GM12878 (cell line): ENCODE measurements around the gene TACR2. TPM values are rescaled to one million over a fixed set of nuclear protein-coding genes. Genes with fewer than 3 reads are reported as not detected.

Source experiments
- ATAC-seq: fragments of 200-7000 bp; cut with Tn5 transposase; 3 replicates; pipeline ENCODE4 v1.9.1; 2020; ENCODE audit warnings: mild to moderate bottlenecking, moderate library complexity
- BruUV-seq: library from RNA; stranded (reverse); fragments of 400-500 nt; replicated peaks from 2 replicates; lab custom pipeline; 2021; lab: Mats Ljungman, UMichigan
- CTCF ChIA-PET: fragments of 300-600 bp; sonication (Branson Sonifier 250); formaldehyde crosslinking; extraction: SDS; loops from one replicate; lab custom pipeline; 2021; ENCODE audit warnings: inconsistent platforms; lab: Yijun Ruan, JAX
- POLR2A ChIA-PET: fragments of 350-600 bp; formaldehyde crosslinking; extraction: SDS; loops from one replicate; lab custom pipeline; 2021; ENCODE audit warnings: inconsistent platforms; lab: Charles Lee
- RAD21 ChIA-PET: fragments of 300-600 bp; sonication (Branson Sonifier 250); formaldehyde crosslinking; loops from one replicate; lab custom pipeline; 2023; ENCODE audit warnings: antibody characterized with exemption; ENCODE audit not compliant: unreplicated experiment; lab: Charles Lee
- SMC1A ChIA-PET: fragments of 300-600 bp; sonication (Branson Sonifier 250); formaldehyde crosslinking; loops from one replicate; lab custom pipeline; 2023; ENCODE audit not compliant: unreplicated experiment, uncharacterized antibody; lab: Charles Lee
- DNase-seq: peaks from one replicate; pipeline ENCODE4 v3.0.0-alpha.2; 2011; ENCODE audit warnings: low read depth, low spot score
- FAIRE-seq: peaks from 3 replicates; lab custom pipeline; 2011; peaks lifted over from hg19 to GRCh38; lab: Jason Lieb, UNC
- H2AFZ ChIP-seq: 2 replicates; pipeline ENCODE4 v1.6.0; 2011; ENCODE audit warnings: low read depth, low read length, control low read depth; ENCODE audit not compliant: control insufficient read depth
- H3K27ac ChIP-seq: 2 replicates; pipeline ENCODE4 v1.5.1; 2011; ENCODE audit warnings: control low read depth; ENCODE audit not compliant: control insufficient read depth, insufficient read depth
- H3K27me3 ChIP-seq, 2 experiments: replicated peaks in 1 of 2; 2 replicates each; pipeline versions ENCODE4 v1.6.0 to v1.6.1; 2011; ENCODE audit warnings: low read length in 1 of 2; ENCODE audit not compliant: control insufficient read depth in 2 of 2, insufficient read depth in 2 of 2
- H3K36me3 ChIP-seq, 2 experiments: 2 replicates each; pipeline ENCODE4 v1.5.1; 2011; ENCODE audit warnings: low read length in 1 of 2; ENCODE audit not compliant: control insufficient read depth in 2 of 2, insufficient read depth in 2 of 2
- H3K4me1 ChIP-seq: 2 replicates; pipeline ENCODE4 v1.6.1; 2011; ENCODE audit warnings: mild to moderate bottlenecking, low read length, moderate library complexity, mixed read lengths; ENCODE audit not compliant: control insufficient read depth, insufficient read depth
- H3K4me2 ChIP-seq: 2 replicates; pipeline ENCODE4 v1.6.0; 2011; ENCODE audit warnings: control low read depth; ENCODE audit not compliant: control insufficient read depth, insufficient read depth
- H3K4me3 ChIP-seq: fragments of 200-600 bp; sonication (generic); 2 replicates; pipeline ENCODE4 v1.5.1; 2016
- H3K79me2 ChIP-seq: 2 replicates; pipeline ENCODE4 v1.6.0; 2011; ENCODE audit warnings: low read length; ENCODE audit not compliant: control insufficient read depth, insufficient read depth
- H3K9ac ChIP-seq: 2 replicates; pipeline ENCODE4 v1.8.0; 2011; ENCODE audit warnings: low read length, control low read depth, mixed read lengths; ENCODE audit not compliant: control insufficient read depth, insufficient read depth
- H3K9me3 ChIP-seq: replicated peaks from 3 replicates; pipeline ENCODE4 v1.5.1; 2011; ENCODE audit warnings: mild to moderate bottlenecking, low read length; ENCODE audit not compliant: control insufficient read depth, insufficient read depth
- H4K20me1 ChIP-seq: 2 replicates; pipeline ENCODE4 v1.6.0; 2011; ENCODE audit not compliant: control insufficient read depth, insufficient read depth
- EP300 ChIP-seq, 2 experiments: fragments of 150-350 bp in 1 of 2; IDR thresholded peaks; 2 replicates each; pipeline ENCODE4 v1.6.1; 2011 to 2012; ENCODE audit warnings: low read depth in 2 of 2, low read length in 2 of 2, borderline replicate concordance in 1 of 2, improper control_type of control experiment in 1 of 2, inconsistent platforms in 1 of 2; ENCODE audit not compliant: control insufficient read depth in 1 of 2
- ESRRA ChIP-seq: IDR thresholded peaks from 2 replicates; pipeline ENCODE4 v1.6.1; 2012; ENCODE audit warnings: mild to moderate bottlenecking, low read length, improper control_type of control experiment
- IKZF1 ChIP-seq: fragments of 450-650 bp; conservative IDR thresholded peaks from 2 replicates; pipeline ENCODE4 v1.6.1; 2017; ENCODE audit warnings: antibody characterized with exemption, mild to moderate bottlenecking
- IKZF2 ChIP-seq, 2 experiments: fragments of 450-650 bp; IDR thresholded peaks; 2 replicates each; pipeline ENCODE4 v1.6.1; 2017; ENCODE audit warnings: mild to moderate bottlenecking in 2 of 2, moderate library complexity in 2 of 2
- LARP7 ChIP-seq: fragments of 450-650 bp; IDR thresholded peaks from 2 replicates; pipeline ENCODE4 v1.6.1; 2017; ENCODE audit warnings: mild to moderate bottlenecking
- MEF2A ChIP-seq: IDR thresholded peaks from 2 replicates; pipeline ENCODE4 v1.6.1; 2011; ENCODE audit warnings: low read depth, mild to moderate bottlenecking, low read length, moderate library complexity; ENCODE audit not compliant: insufficient read depth
- NFYA ChIP-seq: IDR thresholded peaks from 2 replicates; pipeline ENCODE4 v1.6.1; 2011; ENCODE audit warnings: low read depth, mild to moderate bottlenecking, low read length, improper control_type of control experiment, borderline replicate concordance
- SIX5 ChIP-seq: IDR thresholded peaks from 2 replicates; pipeline ENCODE4 v1.6.1; 2011; ENCODE audit warnings: mild to moderate bottlenecking, low read depth, low read length, moderate library complexity; ENCODE audit not compliant: severe bottlenecking
- TCF12 ChIP-seq: IDR thresholded peaks from 2 replicates; pipeline ENCODE4 v1.6.1; 2011; ENCODE audit warnings: low read depth, mild to moderate bottlenecking, low read length
- TCF3 ChIP-seq: IDR thresholded peaks from 2 replicates; pipeline ENCODE4 v1.6.1; 2012; ENCODE audit warnings: low read depth, mild to moderate bottlenecking, low read length, borderline replicate concordance; ENCODE audit not compliant: insufficient read depth
- ZNF622 ChIP-seq: fragments of 450-650 bp; IDR thresholded peaks from 2 replicates; pipeline ENCODE4 v1.6.1; 2017; ENCODE audit warnings: mild to moderate bottlenecking, inconsistent platforms
- WGBS: methylation state at CpG from one replicate; pipeline ENCODE4 v1.1.6; 2016; ENCODE audit warnings: low lambda C conversion rate; ENCODE audit not compliant: insufficient replicate concordance, insufficient coverage; ENCODE audit errors: missing lambda C conversion rate; 5-methylcytosine and 5-hydroxymethylcytosine counted together
- in situ Hi-C: fragments of 300-500 bp; cut with MboI; formaldehyde crosslinking; loops from 9 replicates; pipeline ENCODE4 v1.14.3; 2018; ENCODE audit warnings: mixed read lengths
- intact Hi-C: fragments of 100-400 bp; cut with micrococcal nuclease; formaldehyde crosslinking; loops from one replicate; pipeline ENCODE4 v1.14.2; 2022; ENCODE audit not compliant: unreplicated experiment
- polyA plus RNA-seq, 11 experiments: library from polyadenylated mRNA; depleted of rRNA in 4 of 11; unstranded in 6 of 11; stranded (reverse) in 5 of 11; fragments of >200 nt; fragmentation: Nextera tagmentation in 4 of 11; fragmentation: Illumina TruSeq in 1 of 11; extraction: Ambion mirVana in 4 of 11; extraction: Trizol in 1 of 11; gene quantifications; 1 replicate in 1 of 11; 2 replicates in 10 of 11; pipeline versions ENCODE4 v1.2.1 to v1.2.3, GENCODE V29; 2011 to 2016; ENCODE audit warnings: inconsistent platforms in 2 of 11, missing spikeins in 2 of 11, low read depth in 1 of 11
- total RNA-seq, 4 experiments: library from RNA; depleted of rRNA in 3 of 4; stranded (reverse); fragments of >200 nt in 3 of 4; fragmentation: Illumina TruSeq in 1 of 4; extraction: Trizol in 1 of 4; gene quantifications; 2 replicates each; pipeline versions ENCODE4 v1.2.1 to v1.2.3, GENCODE V29; 2013 to 2021
- TF ChIP-seq, protein P1 (sequence below): fragments of 450-650 bp; formaldehyde crosslinking; IDR thresholded peaks from 2 replicates; pipeline ENCODE4 v1.5.0; 2022; ENCODE audit warnings: mild to moderate bottlenecking, missing genetic modification characterization
- TF ChIP-seq, protein P2 (sequence below): IDR thresholded peaks from 2 replicates; pipeline ENCODE4 v1.6.1; 2012; ENCODE audit warnings: improper control_type of control experiment, low read depth, low read length; ENCODE audit not compliant: insufficient replicate concordance

The TACR2 gene
- total and polyA plus RNA-seq, 10 of the 15 experiments (the other 5 are each of a cell fraction or from before 2014, with no cell fraction given) = 0.11 TPM; not detected in 9

DNA sequence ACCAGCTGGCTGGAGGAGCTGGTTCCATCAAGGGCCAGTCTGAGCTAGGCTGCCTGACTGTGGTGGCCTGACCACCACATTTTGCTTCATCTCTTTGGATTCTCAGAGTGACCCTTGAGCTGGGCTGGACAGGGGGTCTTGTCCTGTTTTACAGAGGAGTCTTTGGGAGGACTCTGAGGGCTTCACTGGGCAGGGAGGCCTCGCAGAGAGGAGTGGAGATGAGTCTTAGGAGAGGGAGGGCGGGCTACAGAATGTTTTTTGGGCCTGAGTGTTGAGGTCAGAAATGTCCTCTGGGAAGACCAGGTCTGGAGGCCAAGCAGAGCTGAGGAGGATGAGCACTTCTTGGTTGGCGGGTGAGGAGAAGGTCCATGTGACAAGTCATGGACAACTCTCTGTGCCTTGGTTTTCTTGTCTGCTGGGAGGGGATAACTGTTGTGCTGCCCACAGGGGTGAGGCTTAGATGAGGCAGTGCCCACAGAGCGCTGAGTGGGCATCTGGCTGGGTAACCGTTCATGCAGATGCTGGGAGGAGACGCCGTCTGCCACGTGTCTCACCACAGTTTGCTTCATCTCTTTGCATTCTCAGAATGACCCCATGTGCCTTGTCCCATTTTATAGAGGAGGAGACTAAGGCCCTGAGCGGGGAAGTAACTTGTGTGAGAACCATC is 44.0 kb upstream of the TACR2 start:
- intact Hi-C loops (no loop called here), in situ Hi-C loops (no loop called here)
- DNase-seq = no peak
- Histone ChIP-seq H3K9ac (no peak overlapping the region), H3K4me2 (no peak overlapping the region), H3K27me3 (no peaks in the 10 kb centered on the region), H3K27ac (no peak overlapping the region), H4K20me1 (no peaks in the 10 kb centered on the region), H3K4me1 (peaks cover 33% of the 10 kb centered on the region), H3K36me3 (no peaks in the 10 kb centered on the region; a peak in 1 of 4 replicates), H2AFZ (no peak overlapping the region), H3K79me2 (no peaks in the 10 kb centered on the region), H3K4me3 (no peak overlapping the region), H3K9me3 (no peaks in the 10 kb centered on the region)
- RAD21 ChIA-PET = interaction anchor here (1.1 kb wide), 1 partner anchor 11 kb away, joined by 3 read pairs; no protein-coding TSS in a partner anchor
- ATAC-seq = no peak
- FAIRE-seq = no peak
- 55% methylated on average over 9 of the region's 9 CpGs for WGBS
- CTCF ChIA-PET = interaction anchor here (2.1 kb wide), 1 partner anchor 11 kb away, joined by 11 read pairs; no protein-coding TSS in a partner anchor
- POLR2A ChIA-PET = interaction anchor here (1.1 kb wide), 1 partner anchor 12 kb away, joined by 3 read pairs; no protein-coding TSS in a partner anchor
- BruUV-seq = no TSS peak
- SMC1A ChIA-PET = no interaction called here
- TF ChIP-seq, protein P1, sequence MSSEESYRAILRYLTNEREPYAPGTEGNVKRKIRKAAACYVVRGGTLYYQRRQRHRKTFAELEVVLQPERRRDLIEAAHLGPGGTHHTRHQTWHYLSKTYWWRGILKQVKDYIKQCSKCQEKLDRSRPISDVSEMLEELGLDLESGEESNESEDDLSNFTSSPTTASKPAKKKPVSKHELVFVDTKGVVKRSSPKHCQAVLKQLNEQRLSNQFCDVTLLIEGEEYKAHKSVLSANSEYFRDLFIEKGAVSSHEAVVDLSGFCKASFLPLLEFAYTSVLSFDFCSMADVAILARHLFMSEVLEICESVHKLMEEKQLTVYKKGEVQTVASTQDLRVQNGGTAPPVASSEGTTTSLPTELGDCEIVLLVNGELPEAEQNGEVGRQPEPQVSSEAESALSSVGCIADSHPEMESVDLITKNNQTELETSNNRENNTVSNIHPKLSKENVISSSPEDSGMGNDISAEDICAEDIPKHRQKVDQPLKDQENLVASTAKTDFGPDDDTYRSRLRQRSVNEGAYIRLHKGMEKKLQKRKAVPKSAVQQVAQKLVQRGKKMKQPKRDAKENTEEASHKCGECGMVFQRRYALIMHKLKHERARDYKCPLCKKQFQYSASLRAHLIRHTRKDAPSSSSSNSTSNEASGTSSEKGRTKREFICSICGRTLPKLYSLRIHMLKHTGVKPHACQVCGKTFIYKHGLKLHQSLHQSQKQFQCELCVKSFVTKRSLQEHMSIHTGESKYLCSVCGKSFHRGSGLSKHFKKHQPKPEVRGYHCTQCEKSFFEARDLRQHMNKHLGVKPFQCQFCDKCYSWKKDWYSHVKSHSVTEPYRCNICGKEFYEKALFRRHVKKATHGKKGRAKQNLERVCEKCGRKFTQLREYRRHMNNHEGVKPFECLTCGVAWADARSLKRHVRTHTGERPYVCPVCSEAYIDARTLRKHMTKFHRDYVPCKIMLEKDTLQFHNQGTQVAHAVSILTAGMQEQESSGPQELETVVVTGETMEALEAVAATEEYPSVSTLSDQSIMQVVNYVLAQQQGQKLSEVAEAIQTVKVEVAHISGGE (CRISPR knock-in tag) = no peak
- TF ChIP-seq, protein P2, sequence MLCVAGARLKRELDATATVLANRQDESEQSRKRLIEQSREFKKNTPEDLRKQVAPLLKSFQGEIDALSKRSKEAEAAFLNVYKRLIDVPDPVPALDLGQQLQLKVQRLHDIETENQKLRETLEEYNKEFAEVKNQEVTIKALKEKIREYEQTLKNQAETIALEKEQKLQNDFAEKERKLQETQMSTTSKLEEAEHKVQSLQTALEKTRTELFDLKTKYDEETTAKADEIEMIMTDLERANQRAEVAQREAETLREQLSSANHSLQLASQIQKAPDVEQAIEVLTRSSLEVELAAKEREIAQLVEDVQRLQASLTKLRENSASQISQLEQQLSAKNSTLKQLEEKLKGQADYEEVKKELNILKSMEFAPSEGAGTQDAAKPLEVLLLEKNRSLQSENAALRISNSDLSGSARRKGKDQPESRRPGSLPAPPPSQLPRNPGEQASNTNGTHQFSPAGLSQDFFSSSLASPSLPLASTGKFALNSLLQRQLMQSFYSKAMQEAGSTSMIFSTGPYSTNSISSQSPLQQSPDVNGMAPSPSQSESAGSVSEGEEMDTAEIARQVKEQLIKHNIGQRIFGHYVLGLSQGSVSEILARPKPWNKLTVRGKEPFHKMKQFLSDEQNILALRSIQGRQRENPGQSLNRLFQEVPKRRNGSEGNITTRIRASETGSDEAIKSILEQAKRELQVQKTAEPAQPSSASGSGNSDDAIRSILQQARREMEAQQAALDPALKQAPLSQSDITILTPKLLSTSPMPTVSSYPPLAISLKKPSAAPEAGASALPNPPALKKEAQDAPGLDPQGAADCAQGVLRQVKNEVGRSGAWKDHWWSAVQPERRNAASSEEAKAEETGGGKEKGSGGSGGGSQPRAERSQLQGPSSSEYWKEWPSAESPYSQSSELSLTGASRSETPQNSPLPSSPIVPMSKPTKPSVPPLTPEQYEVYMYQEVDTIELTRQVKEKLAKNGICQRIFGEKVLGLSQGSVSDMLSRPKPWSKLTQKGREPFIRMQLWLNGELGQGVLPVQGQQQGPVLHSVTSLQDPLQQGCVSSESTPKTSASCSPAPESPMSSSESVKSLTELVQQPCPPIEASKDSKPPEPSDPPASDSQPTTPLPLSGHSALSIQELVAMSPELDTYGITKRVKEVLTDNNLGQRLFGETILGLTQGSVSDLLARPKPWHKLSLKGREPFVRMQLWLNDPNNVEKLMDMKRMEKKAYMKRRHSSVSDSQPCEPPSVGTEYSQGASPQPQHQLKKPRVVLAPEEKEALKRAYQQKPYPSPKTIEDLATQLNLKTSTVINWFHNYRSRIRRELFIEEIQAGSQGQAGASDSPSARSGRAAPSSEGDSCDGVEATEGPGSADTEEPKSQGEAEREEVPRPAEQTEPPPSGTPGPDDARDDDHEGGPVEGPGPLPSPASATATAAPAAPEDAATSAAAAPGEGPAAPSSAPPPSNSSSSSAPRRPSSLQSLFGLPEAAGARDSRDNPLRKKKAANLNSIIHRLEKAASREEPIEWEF = no peak
- TF ChIP-seq ESRRA (no peak), TCF12 (no peak), MEF2A (no peak), IKZF2 (IDR thresholded peaks at IDR 0.05) (no peak), NFYA (no peak), SIX5 (no peak), TCF3 (no peak), ZNF622 (no peak), IKZF1 (no peak), LARP7 (no peak), EP300 (IDR thresholded peaks at IDR 0.05; ENCODE audit: borderline replicate concordance in 1 of 2, control insufficient read depth in 1 of 2, low read depth in 2 of 2, low read length in 2 of 2) (no peak)
